DMS153 treated with DMSO at 0.1 percent for 48 hours (cell line): ENCODE data around the gene ADCY7.

Source experiments
- DNase-seq: peaks from one replicate; lab custom pipeline; 2025; ENCODE audit not compliant: unreplicated experiment; lab: John Stamatoyannopoulos, UW

The ADCY7 gene

DNA sequence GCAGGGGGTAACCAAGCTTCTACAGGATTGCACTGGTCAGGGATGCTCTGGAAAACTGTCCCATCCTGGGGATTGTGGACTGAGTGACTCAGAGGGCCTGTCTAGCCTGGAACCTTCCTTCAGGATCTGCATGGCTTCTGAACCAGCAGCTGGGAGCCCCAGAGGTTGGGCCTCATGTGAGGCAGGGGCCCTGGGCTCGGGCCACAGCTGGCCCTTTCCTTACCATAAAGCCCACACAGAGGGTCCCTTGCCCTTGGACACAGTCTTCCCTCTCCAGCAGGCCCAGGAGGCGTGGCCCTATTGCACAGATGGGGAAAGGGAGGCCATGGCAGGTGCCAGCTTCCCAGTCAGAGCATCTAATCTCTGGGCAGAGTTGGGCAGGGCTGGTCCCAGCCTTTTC lies 30.5 kb downstream of the ADCY7 start:
- DNase-seq = no peak

DNA sequence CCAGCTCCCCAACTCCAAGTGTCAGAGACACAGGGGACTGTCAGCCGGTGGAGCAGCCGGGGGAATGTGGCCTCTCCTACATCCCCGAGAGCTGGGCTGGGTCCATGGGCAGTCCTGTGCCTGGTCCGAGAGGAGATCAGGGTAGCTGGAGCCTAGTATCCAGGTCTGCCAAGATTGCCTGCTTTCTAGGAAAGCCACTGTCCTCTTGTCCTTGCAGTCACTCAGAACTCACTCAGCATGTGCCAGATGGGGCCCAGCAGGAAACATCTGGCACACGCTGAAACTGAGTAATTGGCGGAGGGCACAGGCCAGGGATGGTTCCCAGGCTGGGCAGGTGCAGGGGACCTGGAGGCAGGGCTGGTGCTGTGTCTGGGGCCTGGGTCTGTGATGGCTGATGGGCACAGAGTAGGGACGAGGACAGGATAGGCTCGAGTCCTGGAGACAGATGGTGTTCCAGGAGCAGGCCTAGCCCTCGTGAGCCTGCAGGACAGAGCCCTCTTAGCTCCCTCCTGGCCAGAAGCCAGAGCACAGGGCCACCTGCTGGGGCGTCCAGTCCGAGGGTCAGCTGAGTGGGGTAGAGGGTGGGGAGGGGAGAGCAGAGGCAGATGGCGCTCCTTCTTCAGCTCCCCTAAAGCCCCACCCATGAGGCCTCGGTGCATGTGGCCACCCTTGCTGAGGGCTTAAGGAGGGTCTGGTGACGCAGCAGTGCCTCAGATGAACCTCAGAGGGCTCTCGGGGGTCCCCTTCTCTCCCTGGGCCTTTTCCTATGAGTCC lies 31.1 kb downstream of the ADCY7 start:
- no peak for DNase-seq

DNA sequence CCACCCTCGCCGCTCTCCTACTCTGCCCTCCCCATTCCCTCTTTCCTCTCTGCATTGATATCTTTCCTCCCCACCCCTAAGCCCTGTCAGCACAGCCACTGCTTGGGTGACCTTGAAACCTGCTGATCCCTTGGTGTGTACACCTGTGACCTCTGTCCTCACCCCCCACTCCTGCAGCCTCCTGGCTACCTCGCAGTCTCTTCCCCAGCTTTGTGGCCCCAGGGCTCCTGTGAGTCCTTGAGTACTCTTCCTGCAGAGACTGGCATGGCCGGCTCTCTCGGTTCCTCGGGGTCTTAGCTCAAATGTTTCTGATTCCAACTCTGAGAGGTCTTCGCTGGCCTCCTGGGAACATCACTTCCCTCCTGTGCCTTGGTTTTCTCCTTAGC lies 31.7 kb downstream of the ADCY7 start:
- DNase-seq = no peak

DNA sequence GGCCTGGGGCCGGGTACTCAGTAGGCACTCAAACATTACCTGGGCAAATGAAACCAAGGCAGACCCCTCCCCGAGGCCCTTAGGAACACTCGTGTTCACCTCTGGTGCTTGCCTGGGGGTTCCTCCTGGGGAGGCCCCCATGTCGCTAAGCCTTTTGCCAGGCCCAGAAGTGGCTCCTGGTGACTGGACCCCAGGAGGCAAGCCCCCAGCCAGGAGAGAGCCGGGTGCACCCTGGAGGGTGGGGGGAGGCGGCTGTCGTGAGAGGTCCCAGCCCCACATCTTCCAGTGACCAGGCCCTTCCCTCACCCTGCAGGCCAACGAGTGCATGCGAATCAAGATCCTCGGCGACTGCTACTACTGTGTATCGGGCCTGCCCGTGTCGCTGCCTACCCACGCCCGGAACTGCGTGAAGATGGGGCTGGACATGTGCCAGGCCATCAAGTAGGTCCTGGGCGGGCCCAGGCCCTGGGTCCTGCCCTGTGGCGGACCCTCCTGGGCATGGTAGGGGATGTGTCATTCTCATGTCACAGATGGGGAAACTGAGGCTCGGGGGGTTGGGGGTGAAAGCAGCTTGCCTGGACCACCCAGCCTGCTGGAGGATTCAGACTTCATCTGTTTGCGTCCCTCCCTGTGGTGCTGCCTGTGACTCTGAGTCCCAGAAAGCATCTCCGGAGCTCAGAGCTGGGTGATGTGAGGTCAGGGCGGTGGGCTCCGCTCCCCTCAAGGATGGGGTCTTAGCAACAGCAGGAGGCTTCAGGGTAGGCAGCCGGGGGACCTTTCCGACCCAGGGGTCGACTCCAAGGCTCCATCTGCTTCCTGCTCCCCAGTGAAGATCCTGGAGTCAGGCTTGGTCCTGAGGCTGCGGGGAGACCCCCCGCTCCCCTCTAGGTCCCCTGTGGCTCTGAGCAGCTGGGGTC lies 32.5 kb downstream of the ADCY7 start:
- DNase-seq = no peak

DNA sequence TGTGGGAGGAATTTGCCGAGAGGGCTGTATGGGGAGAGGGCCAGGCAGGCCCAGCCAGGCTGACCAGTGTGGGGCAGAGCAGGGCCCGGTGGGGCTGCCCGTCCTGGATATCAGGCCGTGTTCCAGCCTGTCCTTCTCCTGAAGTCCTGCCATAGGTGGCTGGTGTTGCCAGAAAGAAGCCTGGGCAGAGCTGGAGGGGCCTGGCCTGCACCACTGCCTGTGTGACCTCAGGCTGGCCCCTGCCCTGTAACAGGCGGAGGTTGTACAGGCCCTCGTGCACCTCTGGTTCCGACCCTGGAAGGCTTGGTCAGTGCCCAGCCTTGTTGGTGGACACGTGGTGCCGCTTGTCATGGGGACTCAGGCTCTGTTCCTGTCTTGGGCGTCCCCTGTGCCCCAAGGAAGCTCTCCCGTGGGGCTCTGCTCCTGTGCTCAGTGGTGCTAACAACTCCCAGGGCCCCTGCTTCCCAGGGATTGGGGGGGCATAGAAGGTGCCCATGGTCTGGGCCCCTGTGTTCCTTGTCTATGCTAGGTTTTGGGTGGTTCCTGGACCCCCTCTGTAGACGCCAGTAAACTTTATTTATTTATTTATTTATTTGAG lies 33.3 kb downstream of the ADCY7 start:
- DNase-seq = no peak

DNA sequence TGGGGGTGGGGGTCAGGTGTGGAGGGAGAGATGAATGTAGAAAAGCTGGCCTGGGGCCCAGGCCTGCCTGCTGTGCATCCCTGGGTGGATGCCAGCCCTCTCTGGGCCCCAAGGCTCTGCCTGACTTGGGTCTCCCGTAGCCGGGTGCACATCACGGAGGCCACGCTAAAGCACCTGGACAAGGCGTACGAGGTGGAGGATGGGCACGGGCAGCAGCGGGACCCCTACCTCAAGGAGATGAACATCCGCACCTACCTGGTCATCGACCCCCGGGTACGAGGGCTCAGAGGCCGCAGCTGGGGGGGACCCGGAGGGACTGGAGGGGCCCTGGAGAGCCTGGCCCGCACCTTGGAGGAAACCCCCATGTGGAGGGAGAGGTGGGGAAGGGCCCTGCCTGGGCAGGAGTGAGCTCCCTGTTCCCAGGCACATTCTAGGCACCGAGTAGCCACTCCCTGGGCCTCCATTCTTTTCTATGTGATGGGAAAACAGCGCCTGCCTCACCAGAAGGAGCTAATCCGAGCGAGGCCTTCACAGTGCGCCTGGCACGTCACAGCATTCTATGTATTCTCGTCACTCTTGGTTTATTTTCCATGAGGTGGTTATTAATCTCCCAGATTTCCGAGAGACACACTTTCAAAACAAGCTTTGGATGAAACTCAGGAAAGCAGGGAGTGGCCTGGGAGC lies 34.7 kb downstream of the ADCY7 start:
- no peak for DNase-seq

DNA sequence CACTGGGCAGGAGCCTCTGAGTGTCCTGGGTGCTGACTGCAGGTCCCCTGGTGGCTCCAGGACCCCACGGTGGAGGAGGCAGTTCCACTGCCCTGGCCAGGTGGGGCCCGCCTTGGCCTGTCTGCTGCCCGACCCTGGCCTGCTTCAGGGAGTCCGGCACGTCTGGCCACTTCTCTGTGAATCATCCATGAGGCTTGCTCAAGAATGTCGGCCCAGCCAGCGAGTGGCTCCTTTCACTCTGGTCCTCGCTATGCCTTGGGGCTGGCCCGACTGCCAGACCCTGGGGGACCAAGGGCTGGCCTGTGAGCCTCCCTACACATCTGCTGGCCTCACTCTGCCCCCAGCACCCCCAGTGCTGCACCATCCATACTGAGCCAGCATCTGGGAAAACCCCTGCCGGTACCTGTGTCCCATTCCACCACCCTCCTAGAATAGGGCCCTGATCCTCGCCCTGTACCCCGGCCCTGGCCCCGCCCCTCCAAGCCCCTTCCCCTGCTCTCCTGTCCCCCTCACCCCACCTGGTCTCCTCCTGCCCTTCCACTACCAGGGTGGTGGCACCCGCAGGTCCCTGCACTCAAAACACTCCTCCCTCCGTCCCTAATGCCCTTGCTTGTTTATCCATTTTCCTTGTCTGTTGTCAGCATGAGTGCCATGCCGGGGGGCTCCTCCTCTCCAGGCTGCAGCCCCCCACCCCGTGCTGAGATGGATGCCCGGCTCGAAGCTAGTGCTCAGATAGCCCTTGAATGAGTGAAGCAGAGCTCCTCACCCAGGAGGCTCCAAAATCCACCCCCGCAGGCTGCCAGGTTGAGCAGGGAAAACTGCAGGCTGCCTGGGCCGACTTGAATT lies 35.5 kb downstream of the ADCY7 start:
- no peak for DNase-seq

DNA sequence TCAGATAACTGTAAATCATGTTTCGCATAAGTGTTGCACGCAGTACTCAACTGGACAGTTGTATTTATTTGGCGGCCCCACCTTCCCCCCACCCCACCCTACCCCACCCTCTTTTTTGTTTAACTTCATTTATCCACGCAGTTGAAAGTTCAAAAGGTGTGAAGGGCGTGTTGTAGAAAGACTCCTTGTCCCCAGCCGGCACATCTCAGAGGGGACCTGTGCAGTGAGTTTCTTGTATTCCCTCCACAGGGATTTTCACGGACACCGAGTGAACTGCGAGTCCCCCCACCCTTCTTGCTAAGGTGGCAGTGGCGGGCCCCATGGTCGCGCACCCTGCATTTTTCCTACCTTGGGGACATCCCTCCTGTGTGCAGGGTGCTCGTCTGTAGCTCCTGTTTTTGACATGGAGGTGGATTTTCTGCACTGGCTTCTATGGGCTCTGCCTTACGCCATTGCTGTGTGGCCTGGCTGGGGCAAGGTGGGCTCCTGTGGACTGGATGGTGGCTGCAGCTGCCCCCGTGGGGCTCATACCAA lies 36.2 kb downstream of the ADCY7 start:
- DNase-seq = no peak

DNA sequence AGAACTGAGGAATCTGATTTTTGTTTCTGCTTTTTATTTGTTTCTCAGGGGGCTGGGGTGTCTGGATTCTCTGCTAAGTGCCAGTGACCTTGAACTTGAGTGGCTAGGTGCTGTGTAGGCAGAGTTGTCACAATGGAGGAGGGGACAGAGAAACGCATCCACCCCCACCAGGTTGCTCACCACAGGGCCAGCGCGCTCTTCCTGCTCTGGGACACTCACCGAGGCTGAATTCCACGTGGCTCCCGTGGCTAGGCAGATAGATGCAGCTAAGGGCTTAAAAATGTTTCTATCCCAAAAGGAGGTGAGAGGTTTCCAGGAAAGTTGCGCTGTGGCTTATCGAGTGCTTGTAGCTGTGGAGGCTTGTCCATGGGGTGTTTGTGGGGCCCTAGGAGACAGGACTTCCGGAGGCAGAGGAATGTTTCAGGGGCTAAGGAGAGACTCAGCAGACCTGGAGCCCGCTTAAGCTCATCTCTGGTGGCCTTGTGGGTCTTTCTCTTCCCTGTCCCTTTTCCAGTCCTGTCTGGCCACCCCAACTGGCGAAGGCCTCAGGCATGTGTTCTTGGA lies 36.8 kb downstream of the ADCY7 start:
- no peak for DNase-seq

DNA sequence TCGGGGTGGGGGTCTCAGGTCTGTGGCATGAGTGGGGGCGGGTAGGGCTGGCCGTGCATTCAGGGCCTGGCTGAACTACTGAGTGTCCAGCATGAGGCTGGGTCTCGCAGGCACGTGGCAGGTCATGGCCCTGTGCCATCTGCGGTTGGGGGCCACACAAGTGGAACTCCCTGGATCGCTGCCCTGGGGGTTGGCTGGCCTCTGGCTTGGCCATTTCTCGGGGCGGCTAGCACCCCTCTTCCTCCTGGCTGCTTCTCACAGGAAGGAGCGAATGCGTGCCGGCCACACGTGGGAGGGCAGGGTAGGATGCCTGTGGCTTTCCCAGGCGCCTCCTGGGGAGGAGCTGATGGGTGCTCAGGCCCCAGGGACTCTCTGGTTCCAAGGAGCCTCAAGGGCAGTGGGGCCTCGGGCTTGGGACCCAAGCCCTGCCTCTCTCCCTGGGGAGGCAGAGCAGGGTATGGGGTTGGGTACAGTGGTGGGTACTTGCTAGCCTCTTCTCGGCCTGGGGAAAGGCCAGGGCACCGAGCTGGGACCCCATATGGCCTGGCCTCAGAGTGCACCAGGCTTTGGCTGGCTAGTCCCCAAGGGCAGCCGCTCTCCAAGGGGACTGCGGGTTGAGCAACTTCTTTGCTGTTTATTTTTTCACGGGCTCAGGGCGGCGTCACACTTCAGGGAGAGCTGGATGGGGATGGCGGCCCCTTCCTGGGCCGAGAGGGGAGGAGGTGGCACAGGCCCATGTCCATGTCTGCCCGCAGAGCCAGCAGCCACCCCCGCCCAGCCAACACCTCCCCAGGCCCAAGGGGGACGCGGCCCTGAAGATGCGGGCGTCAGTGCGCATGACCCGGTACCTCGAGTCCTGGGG lies 37.5 kb downstream of the ADCY7 start:
- no peak for DNase-seq

DNA sequence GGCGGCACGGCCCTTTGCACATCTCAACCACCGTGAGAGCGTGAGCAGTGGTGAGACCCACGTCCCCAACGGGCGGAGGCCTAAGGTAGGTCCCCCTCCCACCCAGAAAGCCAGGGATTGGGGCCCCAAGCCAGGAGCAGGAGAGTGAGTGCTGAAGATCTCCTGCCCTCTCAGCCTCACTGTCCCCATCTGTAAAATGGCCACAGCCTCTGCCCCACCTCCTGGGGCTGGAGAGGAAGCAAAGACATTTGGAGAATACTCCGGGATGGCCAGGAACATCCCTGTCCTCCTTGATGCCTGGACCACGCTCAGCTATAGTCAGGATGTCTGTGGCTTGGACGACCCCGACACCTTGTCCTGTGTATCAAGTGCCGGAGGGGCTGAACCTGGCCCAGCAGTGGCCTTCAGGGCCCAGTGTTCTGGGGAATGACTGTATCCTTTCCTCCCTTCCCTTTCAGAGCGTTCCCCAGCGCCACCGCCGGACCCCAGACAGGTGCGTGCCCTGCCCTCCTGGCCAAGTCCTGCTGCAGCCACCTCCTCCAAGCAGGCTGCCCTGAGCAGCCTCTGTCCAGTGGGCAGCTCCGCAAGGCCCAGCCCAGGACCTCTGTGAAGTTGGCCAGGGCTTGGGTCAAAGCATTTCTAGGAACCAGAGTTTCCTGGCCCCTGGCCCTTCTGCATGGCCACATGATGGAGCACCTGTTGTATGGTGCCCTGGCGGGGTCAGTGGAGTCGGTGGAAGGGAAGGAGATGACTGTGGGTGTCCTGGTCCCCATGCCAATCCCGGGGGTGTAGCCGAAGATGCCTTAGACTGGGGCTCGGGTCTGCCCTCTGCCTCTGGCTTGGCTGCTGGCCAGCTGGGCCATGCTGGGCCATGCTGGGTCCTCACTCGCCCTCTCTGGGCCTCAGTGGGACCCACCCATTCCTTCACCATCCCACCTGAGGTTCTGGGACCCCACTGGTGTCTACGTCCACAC lies 38.4 kb downstream of the ADCY7 start:
- DNase-seq = no peak

DNA sequence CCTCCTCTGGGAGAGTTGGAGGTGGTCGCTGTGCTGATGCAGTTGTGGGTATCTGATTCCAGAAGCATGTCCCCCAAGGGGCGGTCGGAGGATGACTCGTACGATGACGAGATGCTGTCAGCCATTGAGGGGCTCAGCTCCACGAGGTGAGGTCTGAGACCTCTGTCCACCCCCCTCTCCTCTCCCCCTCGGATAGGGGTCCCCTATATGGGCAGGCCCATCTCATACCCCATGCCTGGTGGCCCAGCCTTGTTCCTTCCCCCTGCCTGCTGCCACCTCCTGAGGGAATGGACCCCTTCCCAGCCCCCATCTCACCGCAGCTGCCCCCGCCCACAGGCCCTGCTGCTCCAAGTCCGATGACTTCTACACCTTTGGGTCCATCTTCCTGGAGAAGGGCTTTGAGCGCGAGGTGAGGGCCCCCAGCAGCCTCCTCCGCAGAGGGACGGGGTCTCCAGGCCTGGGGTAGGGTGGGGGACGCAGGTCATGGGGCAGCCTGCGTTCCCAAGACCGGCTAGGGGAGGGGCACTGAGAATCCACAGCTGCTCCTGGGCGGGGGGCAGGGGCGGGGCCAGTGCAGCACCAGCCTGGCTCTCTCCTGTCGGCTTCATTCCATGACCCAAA lies 39.2 kb downstream of the ADCY7 start:
- DNase-seq = no peak

DNA sequence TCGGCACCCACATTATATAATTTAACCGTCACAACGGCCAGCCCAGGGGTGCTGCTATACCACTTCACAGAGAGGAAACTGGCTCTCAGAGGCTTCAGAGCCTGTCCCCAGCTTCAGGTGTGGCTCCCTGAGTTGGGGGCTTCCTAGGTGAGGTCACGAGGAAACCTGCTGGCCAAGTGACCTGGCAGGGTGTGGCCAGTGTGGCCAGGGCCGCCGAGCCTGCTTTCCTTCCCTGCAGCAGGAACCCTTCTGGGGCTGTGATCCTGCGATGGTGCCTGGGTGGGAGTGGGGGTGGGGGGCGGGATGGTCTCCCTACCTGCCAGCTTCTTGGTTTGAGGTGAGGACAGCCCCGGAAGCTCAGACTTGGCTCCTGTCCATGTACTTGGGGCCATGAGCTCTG lies 39.9 kb downstream of the ADCY7 start:
- DNase-seq = no peak

DNA sequence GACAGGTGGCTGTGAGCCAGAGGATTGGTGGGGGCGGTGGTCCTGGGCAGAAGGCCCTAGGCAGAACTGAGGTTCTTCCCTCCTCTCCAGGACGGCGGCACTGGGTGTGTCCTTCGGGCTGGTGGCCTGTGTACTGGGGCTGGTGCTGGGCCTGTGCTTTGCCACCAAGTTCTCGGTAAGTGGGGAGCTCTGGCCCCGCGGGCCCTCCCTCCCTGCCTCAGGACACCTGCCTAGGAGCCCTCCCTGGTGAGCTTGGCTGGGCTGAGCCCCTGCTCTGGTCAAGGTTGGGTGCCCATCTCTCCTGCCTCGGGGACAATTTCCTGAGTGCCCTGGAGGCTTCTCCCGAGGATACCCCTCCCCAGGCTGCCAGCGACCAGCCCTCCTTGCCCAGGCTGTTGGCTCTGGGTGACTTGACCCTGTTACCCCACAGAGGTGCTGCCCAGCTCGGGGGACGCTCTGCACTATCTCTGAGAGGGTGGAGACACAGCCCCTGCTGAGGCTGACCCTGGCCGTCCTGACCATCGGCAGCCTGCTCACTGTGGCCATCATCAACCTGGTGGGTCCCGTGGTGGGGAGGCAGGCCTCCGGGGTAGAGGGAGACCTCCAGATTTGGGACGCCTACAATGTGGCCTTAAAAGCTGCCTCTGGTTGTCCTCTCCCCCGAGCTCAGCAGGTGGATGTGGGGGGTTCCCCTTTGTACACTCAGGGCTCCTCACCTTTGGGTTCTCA lies 42.0 kb downstream of the ADCY7 start:
- DNase-seq = no peak

DNA sequence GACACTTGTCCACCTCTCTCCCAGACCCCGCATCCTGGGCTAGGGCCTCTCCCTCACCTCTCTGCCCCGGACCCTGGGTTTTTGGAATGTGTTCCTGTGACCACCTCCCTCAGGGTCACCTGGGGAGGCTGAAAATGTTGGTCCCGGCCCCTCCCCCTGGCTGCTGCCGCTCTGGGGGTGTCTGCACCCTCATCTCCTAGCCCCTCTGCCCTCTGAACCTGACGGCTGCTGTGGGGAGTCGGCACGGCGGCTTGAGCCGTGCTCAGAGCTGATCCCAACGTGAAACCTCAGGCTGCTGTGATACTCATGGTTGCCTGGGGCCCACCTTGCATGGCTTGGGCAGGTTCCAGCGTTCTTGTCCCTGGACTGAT lies 42.8 kb downstream of the ADCY7 start:
- DNase-seq = no peak

DNA sequence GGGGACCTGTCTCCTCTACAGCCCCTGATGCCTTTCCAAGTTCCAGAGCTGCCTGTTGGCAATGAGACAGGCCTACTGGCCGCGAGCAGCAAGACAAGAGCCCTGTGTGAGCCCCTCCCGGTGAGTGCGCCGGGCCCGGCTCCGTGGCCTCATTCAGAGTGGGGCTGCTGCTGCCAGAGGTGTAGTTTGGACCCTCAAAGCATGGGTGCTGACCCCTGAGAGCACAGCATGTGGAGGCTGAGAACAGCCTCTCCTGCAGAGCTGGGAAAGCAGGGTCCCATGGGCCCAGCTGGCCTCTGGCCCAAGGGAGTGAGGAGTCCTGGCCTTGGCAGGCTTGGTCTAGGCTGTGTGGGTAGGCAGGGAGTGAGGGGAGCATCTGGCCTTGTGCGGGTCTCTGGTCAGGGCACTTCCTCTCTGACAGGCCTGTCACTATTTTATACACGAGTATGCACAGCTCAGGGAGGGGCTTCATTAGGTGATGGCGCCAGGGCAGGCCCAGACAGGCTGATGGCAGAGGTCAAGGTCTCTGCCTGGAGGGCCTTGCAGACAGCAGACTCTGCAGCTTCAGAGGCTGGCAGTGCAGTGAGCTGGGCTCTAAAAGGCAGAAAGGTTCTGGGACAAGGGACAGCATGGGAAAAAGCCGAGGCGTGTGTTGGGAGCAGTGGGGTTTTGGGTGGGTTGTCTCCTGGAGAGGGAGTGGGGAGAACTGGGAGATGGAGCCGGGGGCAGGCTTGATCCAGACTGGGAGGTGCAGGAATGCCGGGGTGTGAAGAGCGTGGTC lies 43.4 kb downstream of the ADCY7 start:
- no peak for DNase-seq
